22Rv1 (cell line): ENCODE results near the gene TTC1.

Experiments
- ZFX ChIP-seq: fragments of 450-650 bp; IDR thresholded peaks from 2 replicates; pipeline ENCODE4 v1.6.1; 2017; ENCODE audit warnings: antibody characterized with exemption, borderline replicate concordance
- TF ChIP-seq, protein P1 (sequence below): fragments of 450-650 bp; IDR thresholded peaks from 2 replicates; pipeline ENCODE4 v1.5.1; 2017; ENCODE audit warnings: mild to moderate bottlenecking

GRCh38 chr5:160036243-160036642 lies 27.3 kb downstream of the TTC1 start:
- TF ChIP-seq, protein P1, sequence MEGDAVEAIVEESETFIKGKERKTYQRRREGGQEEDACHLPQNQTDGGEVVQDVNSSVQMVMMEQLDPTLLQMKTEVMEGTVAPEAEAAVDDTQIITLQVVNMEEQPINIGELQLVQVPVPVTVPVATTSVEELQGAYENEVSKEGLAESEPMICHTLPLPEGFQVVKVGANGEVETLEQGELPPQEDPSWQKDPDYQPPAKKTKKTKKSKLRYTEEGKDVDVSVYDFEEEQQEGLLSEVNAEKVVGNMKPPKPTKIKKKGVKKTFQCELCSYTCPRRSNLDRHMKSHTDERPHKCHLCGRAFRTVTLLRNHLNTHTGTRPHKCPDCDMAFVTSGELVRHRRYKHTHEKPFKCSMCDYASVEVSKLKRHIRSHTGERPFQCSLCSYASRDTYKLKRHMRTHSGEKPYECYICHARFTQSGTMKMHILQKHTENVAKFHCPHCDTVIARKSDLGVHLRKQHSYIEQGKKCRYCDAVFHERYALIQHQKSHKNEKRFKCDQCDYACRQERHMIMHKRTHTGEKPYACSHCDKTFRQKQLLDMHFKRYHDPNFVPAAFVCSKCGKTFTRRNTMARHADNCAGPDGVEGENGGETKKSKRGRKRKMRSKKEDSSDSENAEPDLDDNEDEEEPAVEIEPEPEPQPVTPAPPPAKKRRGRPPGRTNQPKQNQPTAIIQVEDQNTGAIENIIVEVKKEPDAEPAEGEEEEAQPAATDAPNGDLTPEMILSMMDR: no peak
- no peak for TF ChIP-seq ZFX
